ENCODE measurements around the gene CRYBG3.

CRYBG3 gene

GRCh38 chr3:97838393-97838792, 16.6 kb downstream of the CRYBG3 start:
- TF ChIP-seq CTCF (IDR thresholded peaks at IDR 0.05) (no peak), ZFX (IDR thresholded peaks at IDR 0.05; ENCODE audit: borderline replicate concordance) (no peak)
- no peak overlapping the region for H3K27ac ChIP-seq

DNA sequence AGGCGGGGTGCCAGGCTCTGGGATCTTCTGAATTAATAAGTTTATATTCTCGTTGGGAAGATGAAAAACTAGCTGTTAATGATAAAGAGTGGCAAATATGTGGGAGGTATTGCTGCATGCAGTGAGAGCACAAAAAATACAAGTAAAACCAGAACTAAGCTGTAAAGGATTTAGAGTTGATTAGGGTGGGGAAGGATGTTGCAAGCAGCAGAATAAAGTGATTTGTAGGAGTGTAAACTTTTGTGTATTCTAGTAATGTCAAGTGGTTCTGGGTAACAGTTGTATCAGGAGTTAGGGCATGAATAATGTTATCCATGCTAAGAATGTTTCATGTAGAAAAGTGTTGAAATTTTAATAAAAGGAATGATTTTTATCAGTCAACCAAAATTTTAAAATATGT, 18.1 kb downstream of the CRYBG3 start:
- H3K27ac ChIP-seq, result no peak overlapping the region
- TF ChIP-seq ZFX (IDR thresholded peaks at IDR 0.05; ENCODE audit: borderline replicate concordance) (no peak), CTCF (IDR thresholded peaks at IDR 0.05) (no peak)

DNA sequence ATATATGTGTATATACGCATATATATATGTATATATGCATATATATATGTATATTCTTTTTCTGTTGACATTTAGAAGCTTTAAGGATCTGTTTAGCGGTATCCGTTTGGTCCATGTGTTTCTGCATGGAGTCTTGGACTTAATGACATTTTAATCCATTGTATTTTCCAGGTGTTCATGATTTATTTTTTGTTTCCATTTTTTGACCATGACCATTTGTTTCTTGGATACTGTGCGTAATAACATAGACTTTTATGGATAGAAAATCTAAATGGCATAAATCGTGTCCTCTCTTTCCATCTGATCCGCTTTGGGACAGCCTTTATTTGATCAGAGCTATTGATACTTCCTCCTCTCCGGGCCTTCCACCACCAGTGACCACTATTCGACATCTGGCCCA, 19.5 kb downstream of the CRYBG3 start:
- TF ChIP-seq CTCF (IDR thresholded peaks at IDR 0.05) (no peak), ZFX (IDR thresholded peaks at IDR 0.05; ENCODE audit: borderline replicate concordance) (no peak)
- no peak overlapping the region for H3K27ac ChIP-seq

- H3K27ac ChIP-seq, result no peak overlapping the region
- TF ChIP-seq ZFX (IDR thresholded peaks at IDR 0.05; ENCODE audit: borderline replicate concordance) (no peak), CTCF (IDR thresholded peaks at IDR 0.05) (no peak)
Measured at GRCh38 chr3:97841956-97842355, 20.1 kb downstream of the CRYBG3 start.

- TF ChIP-seq ZFX (IDR thresholded peaks at IDR 0.05; ENCODE audit: borderline replicate concordance), result no peak
- no peak for TF ChIP-seq CTCF (IDR thresholded peaks at IDR 0.05)
- H3K27ac ChIP-seq, result no peak overlapping the region
Measured at GRCh38 chr3:97848779-97849178, 27.0 kb downstream of the CRYBG3 start.

DNA sequence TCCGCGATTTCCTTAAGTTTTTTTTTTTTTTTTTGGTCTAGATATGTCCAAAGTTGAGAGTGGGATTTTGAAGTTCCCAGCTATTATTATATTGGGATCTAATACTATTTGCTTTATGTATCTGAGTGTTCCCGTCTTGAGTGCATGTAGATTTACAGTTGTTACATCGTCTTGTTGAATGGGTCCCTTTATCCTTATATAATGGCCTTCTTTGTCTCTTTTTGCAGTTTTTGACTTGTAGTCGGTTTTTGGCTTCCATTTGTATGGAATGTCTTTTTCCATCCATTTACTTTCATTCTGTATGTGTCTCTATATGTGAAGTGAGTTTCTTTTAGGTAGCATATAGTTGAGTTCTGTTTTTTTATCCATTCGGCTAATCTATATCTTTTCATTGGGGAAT, 35.6 kb downstream of the CRYBG3 start:
- TF ChIP-seq CTCF (IDR thresholded peaks at IDR 0.05) (no peak), ZFX (IDR thresholded peaks at IDR 0.05; ENCODE audit: borderline replicate concordance) (no peak)
- H3K27ac ChIP-seq, result no peak overlapping the region

- TF ChIP-seq CTCF (IDR thresholded peaks at IDR 0.05), result no peak
- no peak for TF ChIP-seq ZFX (IDR thresholded peaks at IDR 0.05; ENCODE audit: borderline replicate concordance)
- H3K27ac ChIP-seq, result no peak overlapping the region
Measured at GRCh38 chr3:97860364-97860763, 38.6 kb downstream of the CRYBG3 start.
